Sigmoid colon (tissue), 7 donors: ENCODE results near the gene CBFA2T2. TPM values are rescaled to one million over a fixed set of nuclear protein-coding genes. Genes with fewer than 3 reads are reported as not detected.

ENCODE experiments used
- DNase-seq: peaks from one replicate; pipeline ENCODE4 v3.0.0-alpha.2; 2019
- H3K27ac ChIP-seq, 4 donors: fragments of 200-600 bp; sonication (generic); one replicate each; pipeline ENCODE4 v1.5.1; 2016 to 2019; ENCODE audit warnings: mild to moderate bottlenecking in 1 of 4
- H3K27me3 ChIP-seq, 3 donors: fragments of 200-600 bp; sonication (generic); one replicate each; pipeline ENCODE4 v1.5.1; 2019; ENCODE audit warnings: mild to moderate bottlenecking in 1 of 3
- H3K36me3 ChIP-seq, 4 donors: fragments of 200-600 bp; sonication (generic); one replicate each; pipeline ENCODE4 v1.5.1; 2016 to 2019
- H3K4me1 ChIP-seq, 4 donors: fragments of 200-600 bp; sonication (generic); one replicate each; pipeline ENCODE4 v1.5.1; 2017 to 2019
- H3K4me3 ChIP-seq, 4 donors: fragments of 200-600 bp; sonication (generic); one replicate each; pipeline ENCODE4 v1.5.1; 2017 to 2019; ENCODE audit warnings: mild to moderate bottlenecking in 2 of 4, moderate library complexity in 1 of 4
- H3K9me3 ChIP-seq, 4 donors: fragments of 200-600 bp in 3 of 4; sonication (generic) in 3 of 4; one replicate each; pipeline versions ENCODE4 v1.5.1 to v1.6.1; 2013 to 2019
- EP300 ChIP-seq, 4 donors: sonication (generic); formaldehyde crosslinking; IDR thresholded peaks; one replicate each; pipeline ENCODE4 v1.6.1; 2017; ENCODE audit warnings: antibody characterized with exemption in 4 of 4
- POLR2A ChIP-seq, 2 donors: fragments of 450-650 bp; IDR thresholded peaks; one replicate each; pipeline ENCODE4 v1.6.1; 2016; ENCODE audit warnings: antibody characterized with exemption in 2 of 2, mild to moderate bottlenecking in 2 of 2, moderate library complexity in 2 of 2
- POLR2AphosphoS5 ChIP-seq, 4 donors: sonication (generic); formaldehyde crosslinking; IDR thresholded peaks; one replicate each; pipeline ENCODE4 v1.6.1; 2017; ENCODE audit warnings: antibody characterized with exemption in 4 of 4
- WGBS, 2 donors: extraction: QIAGEN DNeasy Blood & Tissue Kit; methylation state at CpG; one replicate each; pipeline ENCODE4 v1.1.7; 2013; 5-methylcytosine and 5-hydroxymethylcytosine counted together
- intact Hi-C: fragments of 100-400 bp; cut with DNase I; formaldehyde crosslinking; loops from one replicate; pipeline ENCODE4 v1.15.1; 2023
- polyA plus RNA-seq, 3 donors: library from polyadenylated mRNA; stranded (reverse); fragments of 200-250 nt; gene quantifications; one replicate each; pipeline ENCODE4 v1.2.3, GENCODE V29; 2013
- total RNA-seq, 4 donors: library from RNA; depleted of rRNA; stranded (reverse); fragments of >200 nt; gene quantifications; one replicate each; pipeline ENCODE4 v1.1.0, GENCODE V29; 2016
- TF ChIP-seq, protein P1 (sequence below), 4 experiments: fragments of 450-650 bp in 3 of 4; fragments of 200-600 bp in 1 of 4; IDR thresholded peaks; one replicate each; pipeline ENCODE4 v1.5.1; 2016 to 2019; ENCODE audit warnings: antibody characterized with exemption in 4 of 4, mild to moderate bottlenecking in 3 of 4, moderate library complexity in 2 of 4
- donor health status: healthy with polysubstance abuse.
- donor health status: Bipolar disorder and iron deficiency.
- donor health status: healthy.

The CBFA2T2 gene
- total and polyA plus RNA-seq, 7 donors: 5.4 to 26.0 (median 17.1) TPM

DNA sequence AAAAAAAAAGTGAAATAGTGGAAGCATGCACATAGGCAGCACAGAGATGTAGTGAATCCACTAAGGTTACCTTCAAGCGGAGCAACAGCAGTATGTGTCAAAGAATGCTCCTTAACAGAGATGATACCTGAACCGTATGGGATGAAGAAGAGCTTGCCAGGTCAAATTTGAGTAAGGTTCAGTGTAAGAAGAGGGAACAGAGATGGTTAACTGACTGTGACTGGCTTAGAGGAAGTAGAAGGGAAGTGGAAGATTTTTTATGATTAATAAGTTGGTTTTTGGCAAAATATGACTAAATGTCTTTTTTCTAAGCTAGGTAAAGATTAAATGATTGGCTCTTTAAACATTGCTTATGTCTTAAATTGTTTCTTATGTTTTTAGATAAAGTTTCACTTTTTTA, 119.6 kb downstream of the CBFA2T2 start:
- no peak for DNase-seq
- intact Hi-C loops: no loop called here
- H3K27ac ChIP-seq: no peak overlapping the region
- H3K36me3 ChIP-seq: peaks cover 0 to 35% (median 5%) of the 10 kb centered on the region in 4 donors
- TF ChIP-seq, protein P1, sequence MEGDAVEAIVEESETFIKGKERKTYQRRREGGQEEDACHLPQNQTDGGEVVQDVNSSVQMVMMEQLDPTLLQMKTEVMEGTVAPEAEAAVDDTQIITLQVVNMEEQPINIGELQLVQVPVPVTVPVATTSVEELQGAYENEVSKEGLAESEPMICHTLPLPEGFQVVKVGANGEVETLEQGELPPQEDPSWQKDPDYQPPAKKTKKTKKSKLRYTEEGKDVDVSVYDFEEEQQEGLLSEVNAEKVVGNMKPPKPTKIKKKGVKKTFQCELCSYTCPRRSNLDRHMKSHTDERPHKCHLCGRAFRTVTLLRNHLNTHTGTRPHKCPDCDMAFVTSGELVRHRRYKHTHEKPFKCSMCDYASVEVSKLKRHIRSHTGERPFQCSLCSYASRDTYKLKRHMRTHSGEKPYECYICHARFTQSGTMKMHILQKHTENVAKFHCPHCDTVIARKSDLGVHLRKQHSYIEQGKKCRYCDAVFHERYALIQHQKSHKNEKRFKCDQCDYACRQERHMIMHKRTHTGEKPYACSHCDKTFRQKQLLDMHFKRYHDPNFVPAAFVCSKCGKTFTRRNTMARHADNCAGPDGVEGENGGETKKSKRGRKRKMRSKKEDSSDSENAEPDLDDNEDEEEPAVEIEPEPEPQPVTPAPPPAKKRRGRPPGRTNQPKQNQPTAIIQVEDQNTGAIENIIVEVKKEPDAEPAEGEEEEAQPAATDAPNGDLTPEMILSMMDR (IDR thresholded peaks at IDR 0.05): no peak
- TF ChIP-seq EP300 (IDR thresholded peaks at IDR 0.05) (no peak), POLR2A (IDR thresholded peaks at IDR 0.05) (no peak), POLR2AphosphoS5 (IDR thresholded peaks at IDR 0.05) (no peak)
- no peaks in the 10 kb centered on the region for H3K9me3 ChIP-seq
- no peak overlapping the region for H3K4me3 ChIP-seq
- no peaks in the 10 kb centered on the region for H3K27me3 ChIP-seq
- WGBS, 2 donors: 83 to 97% methylated on average over 2 of the region's 2 CpGs
- H3K4me1 ChIP-seq: peaks cover 0 to 47% (median 22%) of the 10 kb centered on the region in 4 donors

DNA sequence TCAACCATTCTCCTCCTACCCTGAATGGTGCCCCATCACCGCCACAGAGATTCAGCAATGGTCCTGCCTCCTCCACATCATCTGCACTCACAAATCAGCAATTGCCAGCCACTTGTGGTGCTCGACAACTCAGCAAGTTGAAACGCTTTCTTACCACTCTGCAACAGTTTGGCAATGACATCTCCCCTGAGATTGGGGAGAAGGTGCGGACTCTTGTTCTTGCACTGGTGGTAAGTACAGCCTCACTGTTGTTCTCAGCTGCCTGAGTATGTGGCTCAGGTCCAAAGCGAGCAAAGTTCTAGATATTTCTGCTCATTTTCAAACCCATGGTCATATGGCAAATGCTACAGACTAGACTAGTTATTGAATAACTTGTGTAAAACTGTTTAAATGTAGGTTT, 121.2 kb downstream of the CBFA2T2 start:
- DNase-seq: no peak
- Histone ChIP-seq H3K27me3 (no peaks in the 10 kb centered on the region), H3K9me3 (no peaks in the 10 kb centered on the region), H3K4me3 (no peak overlapping the region), H3K27ac (no peak overlapping the region), H3K36me3 (peaks cover 0 to 51% (median 5%) of the 10 kb centered on the region in 4 donors), H3K4me1 (peaks cover 0 to 36% (median 12%) of the 10 kb centered on the region in 4 donors)
- WGBS, 2 donors: 94 to 96% methylated on average over 5 of the region's 5 CpGs
- intact Hi-C loops: no loop called here
- TF ChIP-seq POLR2A (IDR thresholded peaks at IDR 0.05) (no peak), POLR2AphosphoS5 (IDR thresholded peaks at IDR 0.05) (no peak), EP300 (IDR thresholded peaks at IDR 0.05) (no peak)
- TF ChIP-seq, protein P1 (IDR thresholded peaks at IDR 0.05): no peak

DNA sequence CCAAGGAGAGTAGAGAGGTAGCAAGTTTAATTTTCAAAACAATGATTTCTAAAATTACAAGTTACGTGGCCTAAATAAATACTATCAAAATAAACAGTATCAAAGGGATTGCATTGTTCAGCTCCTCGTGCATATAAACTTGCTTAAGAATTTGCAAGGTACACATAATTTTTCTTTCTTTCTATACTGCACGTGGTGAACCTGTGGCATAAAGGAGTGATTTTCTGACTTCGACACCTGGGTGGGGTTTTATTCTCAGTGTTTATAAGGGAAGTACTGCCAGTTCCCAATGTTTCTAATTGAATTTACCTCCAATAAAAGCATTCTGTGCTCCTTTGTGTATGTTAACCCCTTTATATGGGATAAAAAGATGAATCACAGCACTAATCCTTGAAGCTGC, 122.1 kb downstream of the CBFA2T2 start:
- WGBS, 2 donors: 22 to 46% methylated on average over 4 of the region's 4 CpGs
- Histone ChIP-seq H3K27ac (no peak overlapping the region), H3K36me3 (peaks cover 0 to 60% (median 5%) of the 10 kb centered on the region in 4 donors)

DNA sequence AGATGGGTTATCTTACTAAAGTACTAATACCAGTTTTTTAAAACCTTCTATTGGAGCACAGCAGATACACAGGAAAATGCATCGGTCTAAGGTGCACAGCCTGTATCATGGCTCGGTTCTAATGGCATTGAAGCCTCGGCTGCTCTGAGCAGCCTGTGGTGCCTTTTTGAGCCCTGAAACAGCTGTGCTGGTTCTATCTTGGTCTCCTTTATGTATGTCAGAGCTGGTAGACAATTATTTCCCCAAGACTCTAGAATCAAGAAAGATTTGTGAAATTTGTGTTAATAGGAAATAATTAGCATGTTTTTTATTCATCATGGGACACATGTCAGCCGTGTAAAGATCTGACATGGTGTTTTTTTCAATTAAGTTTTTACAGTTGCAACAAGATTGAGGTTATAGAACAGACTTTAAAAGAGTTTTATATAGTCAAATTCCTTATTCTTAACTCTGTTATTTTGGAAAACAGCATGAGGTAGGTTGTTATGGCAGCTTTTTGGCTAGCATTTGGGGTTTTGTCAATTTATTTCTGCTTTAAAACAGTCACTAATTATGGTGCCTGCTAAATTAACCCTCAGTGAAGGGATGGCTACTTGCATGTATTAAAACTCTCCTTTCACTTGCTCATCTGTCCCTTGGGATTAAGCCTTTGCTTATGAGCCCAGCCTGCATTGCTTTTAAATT, 132.0 kb downstream of the CBFA2T2 start:
- H3K36me3 ChIP-seq: peaks cover 6 to 68% (median 15%) of the 10 kb centered on the region in 4 donors

More for the DNA sequence above, 122.1 kb downstream of the CBFA2T2 start:
- DNase-seq: no peak
- H3K27me3 ChIP-seq: no peaks in the 10 kb centered on the region
- intact Hi-C loops: no loop called here
- H3K4me1 ChIP-seq: peaks cover 0 to 28% (median 12%) of the 10 kb centered on the region in 4 donors
- H3K9me3 ChIP-seq: no peaks in the 10 kb centered on the region
- H3K4me3 ChIP-seq: no peak overlapping the region
- no peak for TF ChIP-seq EP300 (IDR thresholded peaks at IDR 0.05)
- TF ChIP-seq, protein P1 (IDR thresholded peaks at IDR 0.05): no peak

More for the DNA sequence above, 132.0 kb downstream of the CBFA2T2 start:
- Histone ChIP-seq H3K27ac (no peak overlapping the region), H3K9me3 (no peaks in the 10 kb centered on the region), H3K4me1 (no peaks in the 10 kb centered on the region), H3K27me3 (no peaks in the 10 kb centered on the region), H3K4me3 (no peak overlapping the region)
- no peak for TF ChIP-seq POLR2AphosphoS5 (IDR thresholded peaks at IDR 0.05)
- no peak for TF ChIP-seq POLR2A (IDR thresholded peaks at IDR 0.05)
- TF ChIP-seq, protein P1 (IDR thresholded peaks at IDR 0.05): no peak
- TF ChIP-seq EP300 (IDR thresholded peaks at IDR 0.05): no peak
- no peak for DNase-seq
- WGBS, 2 donors: 89% methylated on average over 4 of the region's 4 CpGs
- intact Hi-C loops: no loop called here
